ENCODE data around the gene LPIN2. TPM values are rescaled to one million over a fixed set of nuclear protein-coding genes. Genes with fewer than 3 reads are reported as not detected.

LPIN2 gene
- total and polyA plus RNA-seq, 2 of the 13 experiments (the other 11 are each of a cell fraction or from before 2014, with no cell fraction given), result 46.0 to 119 TPM

- no peak for ATAC-seq
- Histone ChIP-seq H4K20me1 (ENCODE audit: insufficient read depth, low read length) (peaks cover 90% of the 10 kb centered on the region), H3K27ac (ENCODE audit: extremely low read length, insufficient read depth, low read length) (no peak overlapping the region), H3K4me3 (replicated peaks in 1 of 3; ENCODE audit: insufficient read depth in 1 of 3, low read depth in 2 of 3, low read length in 3 of 3) (no peak overlapping the region), H3K27me3 (ENCODE audit: control insufficient read depth in 1 of 2, insufficient read depth in 2 of 2, low read length in 2 of 2) (no peaks in the 10 kb centered on the region), H3K4me2 (ENCODE audit: low read depth, low read length) (no peak overlapping the region), H2AFZ (ENCODE audit: low read length) (no peak overlapping the region), H3K79me2 (ENCODE audit: insufficient read depth, low read length) (peaks cover 90% of the 10 kb centered on the region), H3K9ac (ENCODE audit: insufficient read depth, low read depth, low read length) (no peak overlapping the region), H3K9me3 (ENCODE audit: low read length) (no peaks in the 10 kb centered on the region), H3K36me3 (replicated peaks in 1 of 2; ENCODE audit: control insufficient read depth in 1 of 2, insufficient read depth in 2 of 2, low read length in 2 of 2) (peaks cover 1 to 18% of the 10 kb centered on the region in 2 experiments; a peak in 3 of 5 replicates), H3K4me1 (ENCODE audit: insufficient read depth, low read length) (peaks cover 78% of the 10 kb centered on the region)
- WGBS (ENCODE audit: low lambda C conversion rate), result 97% methylated on average over 5 of the region's 5 CpGs
- ChIA-PET CTCF (ENCODE audit: low intra/inter-chr PET ratio, low total read pairs) (no interaction called here), POLR2A (interaction anchor here (1.1 kb wide), 1 partner anchor 49 kb away, joined by 3 read pairs; no protein-coding TSS in a partner anchor)
- in situ Hi-C loops (cut with HindIII; ENCODE audit: extremely low pct_ligation_motif_present, low pct_unique_long_range_greater_than_20kb), result no loop called here
- no TSS peak for BruUV-seq (replicated peaks)
- intact Hi-C loops (cut with micrococcal nuclease; ENCODE audit: unreplicated experiment), result loop anchor here (2.0 kb wide), 1 partner anchor 49 kb away; no protein-coding TSS in a partner anchor
- no peak for DNase-seq (ENCODE audit: low spot score)
- no peak for FAIRE-seq
- TF ChIP-seq ZNF337 (CRISPR knock-in tag; IDR thresholded peaks at IDR 0.05; ENCODE audit: borderline replicate concordance, low read depth) (no peak), HNF4G (IDR thresholded peaks at IDR 0.05; ENCODE audit: borderline replicate concordance, low read depth, low read length) (no peak), HNF4G (CRISPR knock-in tag; IDR thresholded peaks at IDR 0.05; ENCODE audit: borderline replicate concordance, low read depth) (no peak), TEAD3 (CRISPR knock-in tag; optimal IDR thresholded peaks at IDR 0.05; ENCODE audit: borderline replicate concordance) (no peak), U2AF1 (optimal IDR thresholded peaks at IDR 0.05; ENCODE audit: low read depth, low read length) (no peak), JUNB (CRISPR knock-in tag; IDR thresholded peaks at IDR 0.05; ENCODE audit: borderline replicate concordance) (no peak), GATAD1 (CRISPR knock-in tag; IDR thresholded peaks at IDR 0.05) (no peak), SRY (CRISPR knock-in tag; IDR thresholded peaks at IDR 0.05) (no peak), CHD2 (IDR thresholded peaks at IDR 0.05; ENCODE audit: low read depth, low read length) (no peak), MED1 (CRISPR knock-in tag; IDR thresholded peaks at IDR 0.05) (no peak), RBM39 (IDR thresholded peaks at IDR 0.05; ENCODE audit: low read depth, low read length, poor library complexity, severe bottlenecking) (no peak), PLRG1 (conservative IDR thresholded peaks at IDR 0.05) (no peak), HDAC6 (IDR thresholded peaks at IDR 0.05; ENCODE audit: low read depth, low read length) (no peak), NKX3-1 (CRISPR knock-in tag; IDR thresholded peaks at IDR 0.05) (no peak)
These were observed 24.8 kb downstream of the LPIN2 start for GRCh38 chr18:2987876-2988790.

All from HepG2 (cell line).